SK-N-SH treated with all-trans-retinoic acid at 6 μM for 48 hours (cell line): Measurements from ENCODE around the gene PRDM15.

Source experiments
- ATAC-seq: fragments of 200-7000 bp; cut with Tn5 transposase; 3 replicates; pipeline ENCODE4 v1.9.1; 2020; ENCODE audit warnings: mild to moderate bottlenecking, moderate library complexity
- ARNTL ChIP-seq: fragments of 450-650 bp; formaldehyde crosslinking; IDR thresholded peaks from 2 replicates; pipeline ENCODE4 v1.5.0; 2020; ENCODE audit warnings: low read depth, mild to moderate bottlenecking, moderate library complexity, borderline replicate concordance
- BACH2 ChIP-seq: fragments of 250-450 bp; sonication (Bioruptor Pico); IDR thresholded peaks from 2 replicates; pipeline ENCODE4 v1.9.0; 2021; ENCODE audit warnings: mild to moderate bottlenecking, borderline replicate concordance
- CSDC2 ChIP-seq: fragments of 250-450 bp; sonication (Bioruptor Pico); IDR thresholded peaks from 2 replicates; pipeline ENCODE4 v1.5.0; 2020; ENCODE audit warnings: mild to moderate bottlenecking, moderate library complexity
- ESRRG ChIP-seq: fragments of 250-450 bp; sonication (Bioruptor Pico); IDR thresholded peaks from 2 replicates; pipeline ENCODE4 v1.6.1; 2021; ENCODE audit warnings: mild to moderate bottlenecking
- GLIS3 ChIP-seq: fragments of 250-450 bp; sonication (Bioruptor Pico); IDR thresholded peaks from 2 replicates; pipeline ENCODE4 v1.5.0; 2020; ENCODE audit warnings: mild to moderate bottlenecking, moderate library complexity
- ISL1 ChIP-seq: fragments of 250-450 bp; sonication (Bioruptor Pico); IDR thresholded peaks from 2 replicates; pipeline ENCODE4 v2.1.2; 2022; ENCODE audit warnings: mild to moderate bottlenecking, moderate library complexity
- OSR1 ChIP-seq: fragments of 250-450 bp; sonication (Bioruptor Pico); IDR thresholded peaks from 2 replicates; pipeline ENCODE4 v1.8.0; 2022; ENCODE audit warnings: moderate library complexity, mild to moderate bottlenecking, inconsistent platforms
- PPARA ChIP-seq: fragments of 250-450 bp; sonication (Bioruptor Pico); IDR thresholded peaks from 2 replicates; pipeline ENCODE4 v1.5.0; 2020; ENCODE audit warnings: mild to moderate bottlenecking, borderline replicate concordance
- SNAI2 ChIP-seq: fragments of 250-450 bp; sonication (Bioruptor Pico); IDR thresholded peaks from 2 replicates; pipeline ENCODE4 v1.5.0; 2020; ENCODE audit warnings: mild to moderate bottlenecking, moderate library complexity
- TCF4 ChIP-seq: fragments of 250-450 bp; sonication (Bioruptor Pico); IDR thresholded peaks from 2 replicates; pipeline ENCODE4 v1.8.0; 2021; ENCODE audit warnings: mild to moderate bottlenecking, moderate library complexity, borderline replicate concordance
- TOX ChIP-seq: fragments of 250-450 bp; sonication (Bioruptor Pico); IDR thresholded peaks from 2 replicates; pipeline ENCODE4 v1.8.0; 2021; ENCODE audit warnings: mild to moderate bottlenecking, moderate library complexity, borderline replicate concordance
- ZC3H10 ChIP-seq: fragments of 250-450 bp; sonication (Bioruptor Pico); IDR thresholded peaks from 2 replicates; pipeline ENCODE4 v1.5.1; 2021; ENCODE audit warnings: mild to moderate bottlenecking, moderate library complexity
- ZFP30 ChIP-seq: fragments of 450-650 bp; formaldehyde crosslinking; IDR thresholded peaks from 2 replicates; pipeline ENCODE4 v1.5.0; 2022; ENCODE audit warnings: mild to moderate bottlenecking, moderate library complexity
- ZNF565 ChIP-seq: fragments of 450-650 bp; formaldehyde crosslinking; conservative IDR thresholded peaks from 2 replicates; pipeline ENCODE4 v1.5.0; 2020; ENCODE audit warnings: low read depth, mild to moderate bottlenecking, moderate library complexity
- ZNF70 ChIP-seq: fragments of 450-650 bp; formaldehyde crosslinking; IDR thresholded peaks from 2 replicates; pipeline ENCODE4 v1.5.0; 2020; ENCODE audit warnings: mild to moderate bottlenecking, moderate library complexity
- ZNF8 ChIP-seq: fragments of 450-650 bp; formaldehyde crosslinking; IDR thresholded peaks from 2 replicates; pipeline ENCODE4 v1.5.0; 2020; ENCODE audit warnings: mild to moderate bottlenecking, moderate library complexity
- TF ChIP-seq, protein P1 (sequence below): fragments of 250-450 bp; sonication (Bioruptor Pico); IDR thresholded peaks from 2 replicates; pipeline ENCODE4 v1.5.1; 2021; ENCODE audit warnings: mild to moderate bottlenecking, moderate library complexity
- TF ChIP-seq, protein P2 (sequence below): fragments of 250-450 bp; sonication (Bioruptor Pico); IDR thresholded peaks from 2 replicates; pipeline ENCODE4 v1.5.0; 2020; ENCODE audit warnings: mild to moderate bottlenecking, moderate library complexity
- TF ChIP-seq, protein P3 (sequence below): fragments of 250-450 bp; sonication (Bioruptor Pico); IDR thresholded peaks from 2 replicates; pipeline ENCODE4 v1.5.1; 2020; ENCODE audit warnings: low read depth, mild to moderate bottlenecking, moderate library complexity
- TF ChIP-seq, protein P4 (sequence below): fragments of 250-450 bp; sonication (Bioruptor Pico); IDR thresholded peaks from 2 replicates; pipeline ENCODE4 v1.8.0; 2020; ENCODE audit warnings: mild to moderate bottlenecking, moderate library complexity, borderline replicate concordance

Gene PRDM15

DNA sequence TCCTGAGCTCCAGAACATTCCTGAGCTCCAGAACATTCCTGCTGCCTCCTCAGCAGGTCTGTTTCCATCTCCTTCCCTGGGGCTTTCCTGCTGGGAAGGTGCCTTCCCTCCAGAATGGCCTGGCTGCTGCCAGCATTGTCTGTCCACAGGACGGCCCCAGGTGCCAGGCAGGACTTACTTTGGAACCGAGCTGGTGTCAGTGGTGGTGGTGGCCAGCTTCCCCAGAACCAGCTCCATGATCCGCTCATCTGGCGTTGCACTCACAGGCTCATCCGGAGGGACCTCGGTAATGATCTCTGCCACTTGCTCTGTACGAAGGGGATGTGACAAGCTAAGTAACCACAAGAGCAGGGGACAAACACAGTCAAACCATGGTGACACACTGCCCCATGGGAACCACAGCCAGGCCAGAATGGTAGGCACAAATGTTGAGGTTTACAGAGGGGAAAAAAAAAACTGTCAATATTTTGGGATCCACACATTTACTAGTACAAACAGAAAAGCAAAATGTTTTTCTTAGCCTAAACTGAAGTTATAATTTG, 41.3 kb downstream of the PRDM15 start:
- no peak for ATAC-seq
- TF ChIP-seq ZNF8 (CRISPR knock-in tag) = no peak
- TF ChIP-seq, protein P1, sequence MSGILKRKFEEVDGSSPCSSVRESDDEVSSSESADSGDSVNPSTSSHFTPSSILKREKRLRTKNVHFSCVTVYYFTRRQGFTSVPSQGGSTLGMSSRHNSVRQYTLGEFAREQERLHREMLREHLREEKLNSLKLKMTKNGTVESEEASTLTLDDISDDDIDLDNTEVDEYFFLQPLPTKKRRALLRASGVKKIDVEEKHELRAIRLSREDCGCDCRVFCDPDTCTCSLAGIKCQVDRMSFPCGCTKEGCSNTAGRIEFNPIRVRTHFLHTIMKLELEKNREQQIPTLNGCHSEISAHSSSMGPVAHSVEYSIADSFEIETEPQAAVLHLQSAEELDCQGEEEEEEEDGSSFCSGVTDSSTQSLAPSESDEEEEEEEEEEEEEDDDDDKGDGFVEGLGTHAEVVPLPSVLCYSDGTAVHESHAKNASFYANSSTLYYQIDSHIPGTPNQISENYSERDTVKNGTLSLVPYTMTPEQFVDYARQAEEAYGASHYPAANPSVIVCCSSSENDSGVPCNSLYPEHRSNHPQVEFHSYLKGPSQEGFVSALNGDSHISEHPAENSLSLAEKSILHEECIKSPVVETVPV (CRISPR knock-in tag) = no peak
- TF ChIP-seq, protein P2, sequence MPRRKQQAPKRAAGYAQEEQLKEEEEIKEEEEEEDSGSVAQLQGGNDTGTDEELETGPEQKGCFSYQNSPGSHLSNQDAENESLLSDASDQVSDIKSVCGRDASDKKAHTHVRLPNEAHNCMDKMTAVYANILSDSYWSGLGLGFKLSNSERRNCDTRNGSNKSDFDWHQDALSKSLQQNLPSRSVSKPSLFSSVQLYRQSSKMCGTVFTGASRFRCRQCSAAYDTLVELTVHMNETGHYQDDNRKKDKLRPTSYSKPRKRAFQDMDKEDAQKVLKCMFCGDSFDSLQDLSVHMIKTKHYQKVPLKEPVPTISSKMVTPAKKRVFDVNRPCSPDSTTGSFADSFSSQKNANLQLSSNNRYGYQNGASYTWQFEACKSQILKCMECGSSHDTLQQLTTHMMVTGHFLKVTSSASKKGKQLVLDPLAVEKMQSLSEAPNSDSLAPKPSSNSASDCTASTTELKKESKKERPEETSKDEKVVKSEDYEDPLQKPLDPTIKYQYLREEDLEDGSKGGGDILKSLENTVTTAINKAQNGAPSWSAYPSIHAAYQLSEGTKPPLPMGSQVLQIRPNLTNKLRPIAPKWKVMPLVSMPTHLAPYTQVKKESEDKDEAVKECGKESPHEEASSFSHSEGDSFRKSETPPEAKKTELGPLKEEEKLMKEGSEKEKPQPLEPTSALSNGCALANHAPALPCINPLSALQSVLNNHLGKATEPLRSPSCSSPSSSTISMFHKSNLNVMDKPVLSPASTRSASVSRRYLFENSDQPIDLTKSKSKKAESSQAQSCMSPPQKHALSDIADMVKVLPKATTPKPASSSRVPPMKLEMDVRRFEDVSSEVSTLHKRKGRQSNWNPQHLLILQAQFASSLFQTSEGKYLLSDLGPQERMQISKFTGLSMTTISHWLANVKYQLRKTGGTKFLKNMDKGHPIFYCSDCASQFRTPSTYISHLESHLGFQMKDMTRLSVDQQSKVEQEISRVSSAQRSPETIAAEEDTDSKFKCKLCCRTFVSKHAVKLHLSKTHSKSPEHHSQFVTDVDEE = no peak
- no peak for TF ChIP-seq ISL1
- no peak for TF ChIP-seq PPARA (CRISPR knock-in tag)
- TF ChIP-seq ZFP30 (CRISPR knock-in tag) = no peak
- TF ChIP-seq ESRRG (CRISPR knock-in tag) = no peak
- TF ChIP-seq ZNF565 (CRISPR knock-in tag) = no peak
- TF ChIP-seq CSDC2 (CRISPR knock-in tag) = no peak
- TF ChIP-seq, protein P3, sequence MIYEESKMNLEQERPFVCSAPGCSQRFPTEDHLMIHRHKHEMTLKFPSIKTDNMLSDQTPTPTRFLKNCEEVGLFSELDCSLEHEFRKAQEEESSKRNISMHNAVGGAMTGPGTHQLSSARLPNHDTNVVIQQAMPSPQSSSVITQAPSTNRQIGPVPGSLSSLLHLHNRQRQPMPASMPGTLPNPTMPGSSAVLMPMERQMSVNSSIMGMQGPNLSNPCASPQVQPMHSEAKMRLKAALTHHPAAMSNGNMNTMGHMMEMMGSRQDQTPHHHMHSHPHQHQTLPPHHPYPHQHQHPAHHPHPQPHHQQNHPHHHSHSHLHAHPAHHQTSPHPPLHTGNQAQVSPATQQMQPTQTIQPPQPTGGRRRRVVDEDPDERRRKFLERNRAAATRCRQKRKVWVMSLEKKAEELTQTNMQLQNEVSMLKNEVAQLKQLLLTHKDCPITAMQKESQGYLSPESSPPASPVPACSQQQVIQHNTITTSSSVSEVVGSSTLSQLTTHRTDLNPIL (CRISPR knock-in tag) = no peak
- no peak for TF ChIP-seq SNAI2 (CRISPR knock-in tag)
- TF ChIP-seq TCF4 = no peak
- TF ChIP-seq TOX = no peak
- TF ChIP-seq GLIS3 (CRISPR knock-in tag) = no peak
- TF ChIP-seq ZNF70 = no peak
- TF ChIP-seq OSR1 (CRISPR knock-in tag) = no peak

DNA sequence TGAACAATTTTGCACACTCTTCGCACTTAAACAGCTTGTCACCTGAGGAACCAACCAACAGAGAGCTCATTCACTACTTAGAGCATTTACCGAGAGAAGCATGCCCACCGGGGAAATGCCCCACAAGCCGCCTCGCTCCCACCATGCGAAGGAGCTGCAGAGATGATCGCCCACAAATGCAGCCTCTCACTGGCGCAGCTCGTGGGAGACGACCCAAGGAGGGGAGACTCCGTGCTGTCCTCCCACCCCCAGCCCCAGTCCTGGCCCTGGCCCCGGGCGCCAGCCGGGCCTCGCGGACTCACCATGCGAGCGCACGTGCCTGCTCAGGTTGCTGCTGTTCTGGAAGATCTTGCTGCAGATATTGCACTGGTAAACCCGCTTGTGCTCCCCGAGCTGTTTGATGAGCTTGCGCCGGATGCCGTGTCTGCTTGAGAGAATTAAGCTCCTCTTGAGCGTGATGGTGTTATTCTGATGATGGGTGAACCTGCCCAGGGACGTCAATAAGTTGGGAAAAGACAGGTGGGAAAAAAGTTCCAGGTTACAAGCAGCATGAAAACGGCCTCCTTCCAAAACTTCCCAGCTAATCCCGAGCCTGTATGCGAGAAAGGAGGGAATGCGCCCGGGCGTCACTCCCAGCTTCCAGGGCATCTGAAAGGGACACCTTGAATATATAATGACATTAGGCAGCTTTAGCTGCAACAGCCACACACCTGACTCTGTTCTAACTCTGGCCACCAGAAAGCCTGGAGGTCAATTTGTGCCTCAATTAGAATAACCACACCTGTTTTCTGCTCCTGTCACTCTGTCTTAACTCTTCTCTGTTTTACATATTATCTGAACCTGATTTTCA, 42.8 kb downstream of the PRDM15 start:
- ATAC-seq = no peak

DNA sequence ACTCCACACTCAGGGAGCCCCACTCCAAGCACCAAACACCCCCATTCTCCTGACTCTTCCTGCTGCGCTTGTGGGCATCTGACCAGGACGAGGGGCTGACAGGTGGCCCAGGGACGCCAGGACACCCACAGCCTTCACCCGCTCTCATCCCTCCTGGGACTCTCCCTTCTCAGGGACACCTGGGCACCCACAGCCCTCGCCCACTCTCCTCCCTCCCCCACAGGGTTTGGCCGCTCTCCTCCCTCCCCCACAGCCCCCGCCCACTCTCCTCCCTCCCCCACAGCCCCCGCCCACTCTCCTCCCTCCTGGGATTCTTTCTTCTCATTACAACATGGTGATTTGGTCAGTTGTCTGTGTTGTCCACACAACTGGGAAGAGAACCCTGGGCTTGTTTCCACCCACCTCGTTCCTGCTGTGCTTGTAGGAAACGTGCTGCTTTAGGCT, 43.4 kb downstream of the PRDM15 start:
- no peak for ATAC-seq
- TF ChIP-seq ZNF565 (CRISPR knock-in tag) (no peak), GLIS3 (CRISPR knock-in tag) (no peak), ZNF8 (CRISPR knock-in tag) (no peak), PPARA (CRISPR knock-in tag) (no peak), ZFP30 (CRISPR knock-in tag) (no peak), CSDC2 (CRISPR knock-in tag) (no peak), TOX (no peak), ISL1 (no peak), ZC3H10 (no peak), TCF4 (no peak), ARNTL (CRISPR knock-in tag) (no peak), BACH2 (CRISPR knock-in tag) (no peak), OSR1 (CRISPR knock-in tag) (no peak), ESRRG (CRISPR knock-in tag) (no peak)
- TF ChIP-seq, protein P3 (CRISPR knock-in tag) = no peak
- TF ChIP-seq, protein P4, sequence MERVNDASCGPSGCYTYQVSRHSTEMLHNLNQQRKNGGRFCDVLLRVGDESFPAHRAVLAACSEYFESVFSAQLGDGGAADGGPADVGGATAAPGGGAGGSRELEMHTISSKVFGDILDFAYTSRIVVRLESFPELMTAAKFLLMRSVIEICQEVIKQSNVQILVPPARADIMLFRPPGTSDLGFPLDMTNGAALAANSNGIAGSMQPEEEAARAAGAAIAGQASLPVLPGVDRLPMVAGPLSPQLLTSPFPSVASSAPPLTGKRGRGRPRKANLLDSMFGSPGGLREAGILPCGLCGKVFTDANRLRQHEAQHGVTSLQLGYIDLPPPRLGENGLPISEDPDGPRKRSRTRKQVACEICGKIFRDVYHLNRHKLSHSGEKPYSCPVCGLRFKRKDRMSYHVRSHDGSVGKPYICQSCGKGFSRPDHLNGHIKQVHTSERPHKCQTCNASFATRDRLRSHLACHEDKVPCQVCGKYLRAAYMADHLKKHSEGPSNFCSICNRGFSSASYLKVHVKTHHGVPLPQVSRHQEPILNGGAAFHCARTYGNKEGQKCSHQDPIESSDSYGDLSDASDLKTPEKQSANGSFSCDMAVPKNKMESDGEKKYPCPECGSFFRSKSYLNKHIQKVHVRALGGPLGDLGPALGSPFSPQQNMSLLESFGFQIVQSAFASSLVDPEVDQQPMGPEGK (CRISPR knock-in tag) = no peak

More for the DNA sequence above, 42.8 kb downstream of the PRDM15 start:
- TF ChIP-seq TCF4 = no peak
- TF ChIP-seq ZFP30 (CRISPR knock-in tag) = no peak
- TF ChIP-seq, protein P2 = no peak
- no peak for TF ChIP-seq GLIS3 (CRISPR knock-in tag)
- TF ChIP-seq PPARA (CRISPR knock-in tag) = no peak
- TF ChIP-seq ISL1 = no peak
- no peak for TF ChIP-seq TOX
- TF ChIP-seq BACH2 (CRISPR knock-in tag) = no peak
- no peak for TF ChIP-seq ZC3H10
- no peak for TF ChIP-seq ARNTL (CRISPR knock-in tag)
- TF ChIP-seq, all 23 proteins: peak for 0
